Measurements from ENCODE around the gene PTPRG.

PTPRG gene

DNA sequence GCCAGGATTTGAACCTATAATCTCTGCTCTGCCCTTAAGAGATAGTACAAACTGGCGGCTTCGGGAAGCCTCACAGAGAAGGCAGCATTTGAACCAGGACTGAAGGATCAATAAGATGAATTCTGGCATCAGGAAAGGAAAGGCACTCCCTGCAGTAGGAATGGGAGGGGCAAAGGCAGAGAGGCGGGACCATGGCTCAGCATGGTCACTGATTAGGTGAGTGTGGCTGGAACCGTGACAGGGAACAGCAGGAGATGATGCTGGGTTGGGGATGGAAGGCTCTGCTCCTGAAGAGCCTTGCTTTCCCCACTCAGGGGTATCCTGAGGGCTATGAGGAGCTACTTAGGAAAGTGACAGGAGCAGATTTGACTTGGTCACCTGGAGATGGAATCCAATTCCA is 653.5 kb downstream of the PTPRG start:
- TF ChIP-seq TAF1 (IDR thresholded peaks at IDR 0.05; ENCODE audit: borderline replicate concordance, insufficient read depth, low read length): no peak
- no peak for TF ChIP-seq FOXP2 (optimal IDR thresholded peaks at IDR 0.05; ENCODE audit: borderline replicate concordance, extremely low read depth, extremely low read length, insufficient read depth)
- TF ChIP-seq, protein P1, sequence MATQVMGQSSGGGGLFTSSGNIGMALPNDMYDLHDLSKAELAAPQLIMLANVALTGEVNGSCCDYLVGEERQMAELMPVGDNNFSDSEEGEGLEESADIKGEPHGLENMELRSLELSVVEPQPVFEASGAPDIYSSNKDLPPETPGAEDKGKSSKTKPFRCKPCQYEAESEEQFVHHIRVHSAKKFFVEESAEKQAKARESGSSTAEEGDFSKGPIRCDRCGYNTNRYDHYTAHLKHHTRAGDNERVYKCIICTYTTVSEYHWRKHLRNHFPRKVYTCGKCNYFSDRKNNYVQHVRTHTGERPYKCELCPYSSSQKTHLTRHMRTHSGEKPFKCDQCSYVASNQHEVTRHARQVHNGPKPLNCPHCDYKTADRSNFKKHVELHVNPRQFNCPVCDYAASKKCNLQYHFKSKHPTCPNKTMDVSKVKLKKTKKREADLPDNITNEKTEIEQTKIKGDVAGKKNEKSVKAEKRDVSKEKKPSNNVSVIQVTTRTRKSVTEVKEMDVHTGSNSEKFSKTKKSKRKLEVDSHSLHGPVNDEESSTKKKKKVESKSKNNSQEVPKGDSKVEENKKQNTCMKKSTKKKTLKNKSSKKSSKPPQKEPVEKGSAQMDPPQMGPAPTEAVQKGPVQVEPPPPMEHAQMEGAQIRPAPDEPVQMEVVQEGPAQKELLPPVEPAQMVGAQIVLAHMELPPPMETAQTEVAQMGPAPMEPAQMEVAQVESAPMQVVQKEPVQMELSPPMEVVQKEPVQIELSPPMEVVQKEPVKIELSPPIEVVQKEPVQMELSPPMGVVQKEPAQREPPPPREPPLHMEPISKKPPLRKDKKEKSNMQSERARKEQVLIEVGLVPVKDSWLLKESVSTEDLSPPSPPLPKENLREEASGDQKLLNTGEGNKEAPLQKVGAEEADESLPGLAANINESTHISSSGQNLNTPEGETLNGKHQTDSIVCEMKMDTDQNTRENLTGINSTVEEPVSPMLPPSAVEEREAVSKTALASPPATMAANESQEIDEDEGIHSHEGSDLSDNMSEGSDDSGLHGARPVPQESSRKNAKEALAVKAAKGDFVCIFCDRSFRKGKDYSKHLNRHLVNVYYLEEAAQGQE (IDR thresholded peaks at IDR 0.05; ENCODE audit: insufficient read depth in 1 of 2, low read depth in 2 of 2, low read length in 2 of 2): no peak
- no peak for TF ChIP-seq POLR2AphosphoS5 (IDR thresholded peaks at IDR 0.05; ENCODE audit: low read depth, low read length)
- no peak for TF ChIP-seq SIN3A (IDR thresholded peaks at IDR 0.05; ENCODE audit: borderline replicate concordance, insufficient read depth, low read length)

DNA sequence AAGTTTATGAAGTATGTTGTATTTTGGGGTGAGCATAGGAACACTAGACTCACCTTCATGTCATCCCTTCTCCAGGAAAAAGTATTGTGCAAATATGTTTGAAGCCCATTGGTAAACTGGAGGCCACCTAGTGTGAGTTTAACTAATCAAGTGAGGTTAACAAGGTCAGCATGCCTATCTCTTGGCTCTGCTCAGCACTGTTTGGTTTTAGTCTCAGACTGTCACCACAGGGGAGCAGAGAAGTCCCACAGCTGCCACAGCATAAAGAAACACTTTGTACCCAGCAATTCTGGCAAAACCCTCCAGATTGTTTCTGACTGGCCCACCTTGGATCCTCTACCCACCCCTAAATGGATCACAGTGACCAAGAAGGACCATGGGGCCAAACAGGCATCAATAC is 659.2 kb downstream of the PTPRG start:
- TF ChIP-seq POLR2AphosphoS5 (IDR thresholded peaks at IDR 0.05; ENCODE audit: low read depth, low read length) (no peak), SIN3A (IDR thresholded peaks at IDR 0.05; ENCODE audit: borderline replicate concordance, insufficient read depth, low read length) (no peak), FOXP2 (optimal IDR thresholded peaks at IDR 0.05; ENCODE audit: borderline replicate concordance, extremely low read depth, extremely low read length, insufficient read depth) (no peak), TAF1 (IDR thresholded peaks at IDR 0.05; ENCODE audit: borderline replicate concordance, insufficient read depth, low read length) (no peak)
- TF ChIP-seq, protein P1 (IDR thresholded peaks at IDR 0.05; ENCODE audit: insufficient read depth in 1 of 2, low read depth in 2 of 2, low read length in 2 of 2): no peak

DNA sequence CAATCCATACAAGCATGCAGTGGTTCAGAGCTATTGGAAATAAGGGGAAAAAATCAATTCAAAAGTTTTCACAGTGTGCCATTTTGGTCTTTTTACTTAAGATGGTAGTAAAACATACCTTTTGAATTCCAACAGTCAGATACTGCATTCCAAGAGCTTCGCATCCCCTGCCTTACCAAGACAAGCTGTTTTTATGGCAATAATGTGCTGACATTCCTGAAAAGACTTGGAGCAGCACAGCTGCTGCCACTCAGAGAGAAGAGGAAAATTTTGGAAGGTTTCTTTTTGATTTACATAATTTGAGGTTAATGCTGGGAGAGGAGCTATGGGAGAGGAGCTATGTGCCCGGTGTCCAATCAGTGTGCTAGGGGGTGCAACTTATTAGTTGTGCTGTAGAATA is 663.7 kb downstream of the PTPRG start:
- TF ChIP-seq POLR2AphosphoS5 (IDR thresholded peaks at IDR 0.05; ENCODE audit: low read depth, low read length) (no peak), SIN3A (IDR thresholded peaks at IDR 0.05; ENCODE audit: borderline replicate concordance, insufficient read depth, low read length) (no peak), FOXP2 (optimal IDR thresholded peaks at IDR 0.05; ENCODE audit: borderline replicate concordance, extremely low read depth, extremely low read length, insufficient read depth) (no peak), TAF1 (IDR thresholded peaks at IDR 0.05; ENCODE audit: borderline replicate concordance, insufficient read depth, low read length) (no peak)
- TF ChIP-seq, protein P1 (IDR thresholded peaks at IDR 0.05; ENCODE audit: insufficient read depth in 1 of 2, low read depth in 2 of 2, low read length in 2 of 2): no peak

DNA sequence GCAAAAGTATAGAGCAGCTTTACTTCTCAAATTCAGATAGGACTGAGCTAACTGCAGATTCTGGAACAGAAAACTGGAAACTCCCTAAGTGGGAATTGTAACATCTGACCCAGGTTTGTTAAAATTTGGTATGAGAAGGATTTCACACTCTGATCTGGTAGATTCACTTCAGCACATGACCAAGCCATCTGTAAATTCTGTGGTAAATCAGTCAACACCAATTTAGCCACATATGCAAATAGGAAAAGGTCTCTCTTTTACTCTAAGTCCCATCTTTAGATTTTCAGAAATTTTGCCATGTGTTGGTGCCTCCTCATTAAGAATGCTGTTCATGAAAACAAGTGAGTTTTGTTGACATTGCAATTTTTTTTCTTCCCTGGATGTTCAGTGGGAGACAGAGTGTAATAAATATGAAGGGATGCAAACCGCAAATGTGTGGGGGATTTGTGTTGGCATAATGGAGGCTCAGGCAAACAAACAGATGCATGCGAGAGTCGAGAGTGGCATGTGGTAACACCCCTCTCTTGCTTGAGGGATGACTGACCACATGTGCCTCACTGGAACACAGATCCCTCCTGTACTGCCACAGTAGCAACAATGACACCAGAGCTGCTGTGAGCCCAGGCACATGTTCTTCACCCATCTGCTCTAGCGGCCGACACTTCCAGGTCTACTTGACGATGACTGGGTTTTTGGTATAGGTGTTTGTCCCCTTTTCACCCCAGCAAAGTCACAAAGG is 665.4 kb downstream of the PTPRG start:
- TF ChIP-seq TAF1 (IDR thresholded peaks at IDR 0.05; ENCODE audit: borderline replicate concordance, insufficient read depth, low read length): no peak
- TF ChIP-seq, protein P1 (IDR thresholded peaks at IDR 0.05; ENCODE audit: insufficient read depth in 1 of 2, low read depth in 2 of 2, low read length in 2 of 2): no peak
- no peak for TF ChIP-seq SIN3A (IDR thresholded peaks at IDR 0.05; ENCODE audit: borderline replicate concordance, insufficient read depth, low read length)
- no peak for TF ChIP-seq FOXP2 (optimal IDR thresholded peaks at IDR 0.05; ENCODE audit: borderline replicate concordance, extremely low read depth, extremely low read length, insufficient read depth)
- TF ChIP-seq POLR2AphosphoS5 (IDR thresholded peaks at IDR 0.05; ENCODE audit: low read depth, low read length): no peak

All from PFSK-1 (cell line).